ENCODE results near the gene CBX5. TPM values are rescaled to one million over a fixed set of nuclear protein-coding genes. Genes with fewer than 3 reads are reported as not detected.

The CBX5 gene
- total and polyA plus RNA-seq, 9 of the 15 experiments (the other 6 are each of a cell fraction or from before 2014, with no cell fraction given): 32.6 to 102 (median 59.2) TPM

DNA sequence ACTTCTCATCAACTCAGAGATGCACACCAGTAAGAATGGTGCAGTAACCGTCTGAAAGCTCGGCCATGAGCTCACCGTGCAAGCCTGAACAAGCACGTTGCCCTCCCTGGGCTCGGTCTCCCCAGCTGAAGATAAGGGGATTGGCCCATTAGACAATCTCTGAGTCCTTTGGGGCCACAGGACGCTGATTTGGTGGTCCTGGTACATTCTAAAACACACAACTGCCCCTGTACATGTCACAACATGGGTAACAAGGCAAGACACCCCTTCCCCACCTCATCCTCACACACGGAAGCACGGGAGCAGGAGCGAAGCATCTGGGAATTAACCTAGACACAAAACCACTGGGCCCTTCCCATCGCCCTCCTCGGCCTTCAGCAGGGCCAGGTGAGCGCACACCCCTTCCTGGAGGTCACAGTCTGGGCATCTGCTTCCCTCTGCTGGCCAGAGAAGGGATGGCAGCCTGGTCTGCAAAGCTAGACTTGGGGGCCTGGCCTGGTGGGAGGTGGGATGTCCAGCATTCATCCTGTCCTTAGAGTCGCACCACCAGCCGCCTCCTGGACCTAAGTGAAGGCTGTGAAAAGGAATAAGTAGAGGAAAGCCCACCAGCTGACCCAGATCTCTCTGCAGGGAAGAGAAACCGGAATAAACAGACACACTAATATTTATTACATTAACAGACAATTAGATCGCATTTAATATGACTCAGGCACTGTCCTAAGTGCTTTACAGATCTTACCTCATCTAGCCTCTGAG lies 72.2 kb downstream of the CBX5 start (continued):
- TF ChIP-seq ZNF263 (CRISPR knock-in tag; IDR thresholded peaks at IDR 0.05; ENCODE audit: borderline replicate concordance): no peak; the same call in 1 of the 2 replicates
- no peak for TF ChIP-seq CREB1 (IDR thresholded peaks at IDR 0.05)
- peak; percentile 37; the same call in 1 of the 2 replicates for TF ChIP-seq CREB1 (CRISPR knock-in tag; IDR thresholded peaks at IDR 0.05)
- TF ChIP-seq PHB2 (IDR thresholded peaks at IDR 0.05; ENCODE audit: low read depth): no peak
- no peak for TF ChIP-seq KDM1A (IDR thresholded peaks at IDR 0.05)
- TF ChIP-seq MIER1 (IDR thresholded peaks at IDR 0.05; ENCODE audit: low read depth): no peak
- TF ChIP-seq ZBTB17 (CRISPR knock-in tag; IDR thresholded peaks at IDR 0.05): no peak
- TF ChIP-seq ETS2 (tag; IDR thresholded peaks at IDR 0.05; ENCODE audit: borderline replicate concordance, poor library complexity, severe bottlenecking): no peak
- TF ChIP-seq CBFA2T2 (conservative IDR thresholded peaks at IDR 0.05): no peak
- TF ChIP-seq FOXM1 (IDR thresholded peaks at IDR 0.05; ENCODE audit: low read depth): no peak
- no peak for TF ChIP-seq FOXM1 (CRISPR knock-in tag; IDR thresholded peaks at IDR 0.05; ENCODE audit: low read depth)
- no peak for TF ChIP-seq CHCHD3 (CRISPR knock-in tag; IDR thresholded peaks at IDR 0.05)
- peak; percentile 73 for TF ChIP-seq KLF13 (tag; IDR thresholded peaks at IDR 0.05; ENCODE audit: borderline replicate concordance, low read depth)
- TF ChIP-seq SNIP1 (IDR thresholded peaks at IDR 0.05; ENCODE audit: low read depth): no peak
- TF ChIP-seq XRCC4 (IDR thresholded peaks at IDR 0.05; ENCODE audit: extremely low read depth, insufficient read depth, insufficient read length): no peak
- TF ChIP-seq TCF3 (CRISPR knock-in tag; IDR thresholded peaks at IDR 0.05): 0 out of 2 replicates have a peak, but pooled peaks have one; percentile 9
- TF ChIP-seq EP300 (IDR thresholded peaks at IDR 0.05; ENCODE audit: low read length): no peak
- TF ChIP-seq, protein P1, sequence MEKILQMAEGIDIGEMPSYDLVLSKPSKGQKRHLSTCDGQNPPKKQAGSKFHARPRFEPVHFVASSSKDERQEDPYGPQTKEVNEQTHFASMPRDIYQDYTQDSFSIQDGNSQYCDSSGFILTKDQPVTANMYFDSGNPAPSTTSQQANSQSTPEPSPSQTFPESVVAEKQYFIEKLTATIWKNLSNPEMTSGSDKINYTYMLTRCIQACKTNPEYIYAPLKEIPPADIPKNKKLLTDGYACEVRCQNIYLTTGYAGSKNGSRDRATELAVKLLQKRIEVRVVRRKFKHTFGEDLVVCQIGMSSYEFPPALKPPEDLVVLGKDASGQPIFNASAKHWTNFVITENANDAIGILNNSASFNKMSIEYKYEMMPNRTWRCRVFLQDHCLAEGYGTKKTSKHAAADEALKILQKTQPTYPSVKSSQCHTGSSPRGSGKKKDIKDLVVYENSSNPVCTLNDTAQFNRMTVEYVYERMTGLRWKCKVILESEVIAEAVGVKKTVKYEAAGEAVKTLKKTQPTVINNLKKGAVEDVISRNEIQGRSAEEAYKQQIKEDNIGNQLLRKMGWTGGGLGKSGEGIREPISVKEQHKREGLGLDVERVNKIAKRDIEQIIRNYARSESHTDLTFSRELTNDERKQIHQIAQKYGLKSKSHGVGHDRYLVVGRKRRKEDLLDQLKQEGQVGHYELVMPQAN (IDR thresholded peaks at IDR 0.05; ENCODE audit: borderline replicate concordance): no peak
- TF ChIP-seq PRPF4 (IDR thresholded peaks at IDR 0.05; ENCODE audit: insufficient read depth, low read depth, low read length, poor library complexity, severe bottlenecking): no peak
- no peak for TF ChIP-seq ZNF586 (CRISPR knock-in tag; conservative IDR thresholded peaks at IDR 0.05)
- 0 out of 2 replicates have a peak, but pooled peaks have one; percentile 27 for TF ChIP-seq ZBTB1 (CRISPR knock-in tag; IDR thresholded peaks at IDR 0.05; ENCODE audit: borderline replicate concordance, low read depth)
- TF ChIP-seq FOXA3 (CRISPR knock-in tag; conservative IDR thresholded peaks at IDR 0.05 in 1 of 2, IDR thresholded peaks at IDR 0.05 in 1 of 2): no peak
- no peak for TF ChIP-seq DACH1 (IDR thresholded peaks at IDR 0.05; ENCODE audit: partially characterized antibody)
- TF ChIP-seq ZNF24 (IDR thresholded peaks at IDR 0.05): no peak
- peak; percentile 45; the same call in 1 of the 2 replicates for TF ChIP-seq RB1 (IDR thresholded peaks at IDR 0.05; ENCODE audit: low read depth)
